GM12891 (cell line): ENCODE results near the gene PGGHG.
"Not testable (repeated sequence)": the region's sequence is repeated elsewhere in the genome, so short reads cannot be mapped to it uniquely, and the experiment has no call there.

Experiments
- POLR2A ChIP-seq: IDR thresholded peaks from 2 replicates; pipeline ENCODE4 v1.6.1; 2011; ENCODE audit warnings: low read depth, low read length, control low read depth
- POLR2AphosphoS5 ChIP-seq: IDR thresholded peaks from 2 replicates; pipeline ENCODE4 v1.6.1; 2011; ENCODE audit warnings: low read depth, low read length, control low read depth
- SPI1 ChIP-seq: IDR thresholded peaks from 2 replicates; pipeline ENCODE4 v1.6.1; 2011; ENCODE audit warnings: low read depth, low read length, control low read depth
- TAF1 ChIP-seq: IDR thresholded peaks from 2 replicates; pipeline ENCODE4 v1.6.1; 2011; ENCODE audit warnings: low read depth, low read length, control low read depth

GRCh38 chr11:333616-334263 is 44.8 kb downstream of the PGGHG start:
- not testable (repeated sequence) for TF ChIP-seq TAF1, POLR2A, POLR2AphosphoS5, SPI1
